ENCODE measurements around the gene PCDHGA11. TPM values are rescaled to one million over a fixed set of nuclear protein-coding genes. Genes with fewer than 3 reads are reported as not detected.

The PCDHGA11 gene
- total and polyA plus RNA-seq, 2 donors (not counting 3 experiments of a cell fraction or from before 2014, with no cell fraction given) = 8.0 to 11.5 TPM

- peaks cover 49 to 84% of the 10 kb centered on the region in 2 experiments for H3K27me3 ChIP-seq (ENCODE audit: control insufficient read depth in 2 of 2, insufficient read depth in 2 of 2, low read length in 2 of 2)
- no peaks in the 10 kb centered on the region for H3K9me3 ChIP-seq (replicated peaks; ENCODE audit: control insufficient read depth, insufficient read depth, low read length)
- no peak for FAIRE-seq
- BruUV-seq (replicated peaks) = no TSS peak
- no peak overlapping the region for H3K9ac ChIP-seq (replicated peaks; ENCODE audit: extremely low read depth, insufficient read depth, low read length)
- ChIA-PET POLR2A (interaction anchor here (1.0 kb wide), 1 partner anchor 112 kb away, joined by 3 read pairs; no protein-coding TSS in a partner anchor), CTCF (interaction anchor here (1.1 to 11.3 kb wide), 26 partner anchors 8 to 191 kb away, joined by 3 to 335 read pairs (median 10); partner anchors contain the start of genes PCDHB14, PCDHGA1, PCDHGA11 and PCDHGA12)
- TF ChIP-seq MAX (IDR thresholded peaks at IDR 0.05; ENCODE audit: insufficient read depth, insufficient read length) = no peak
- TF ChIP-seq, protein P1, sequence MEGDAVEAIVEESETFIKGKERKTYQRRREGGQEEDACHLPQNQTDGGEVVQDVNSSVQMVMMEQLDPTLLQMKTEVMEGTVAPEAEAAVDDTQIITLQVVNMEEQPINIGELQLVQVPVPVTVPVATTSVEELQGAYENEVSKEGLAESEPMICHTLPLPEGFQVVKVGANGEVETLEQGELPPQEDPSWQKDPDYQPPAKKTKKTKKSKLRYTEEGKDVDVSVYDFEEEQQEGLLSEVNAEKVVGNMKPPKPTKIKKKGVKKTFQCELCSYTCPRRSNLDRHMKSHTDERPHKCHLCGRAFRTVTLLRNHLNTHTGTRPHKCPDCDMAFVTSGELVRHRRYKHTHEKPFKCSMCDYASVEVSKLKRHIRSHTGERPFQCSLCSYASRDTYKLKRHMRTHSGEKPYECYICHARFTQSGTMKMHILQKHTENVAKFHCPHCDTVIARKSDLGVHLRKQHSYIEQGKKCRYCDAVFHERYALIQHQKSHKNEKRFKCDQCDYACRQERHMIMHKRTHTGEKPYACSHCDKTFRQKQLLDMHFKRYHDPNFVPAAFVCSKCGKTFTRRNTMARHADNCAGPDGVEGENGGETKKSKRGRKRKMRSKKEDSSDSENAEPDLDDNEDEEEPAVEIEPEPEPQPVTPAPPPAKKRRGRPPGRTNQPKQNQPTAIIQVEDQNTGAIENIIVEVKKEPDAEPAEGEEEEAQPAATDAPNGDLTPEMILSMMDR (IDR thresholded peaks at IDR 0.05; ENCODE audit: extremely low read depth in 1 of 2, insufficient read depth in 1 of 2, low read depth in 1 of 2, low read length in 2 of 2) = no peak
- TF ChIP-seq GATA2 (IDR thresholded peaks at IDR 0.05; ENCODE audit: insufficient read depth, insufficient read length, low read depth, low read length) = no peak
- no peak for TF ChIP-seq POLR2A (IDR thresholded peaks at IDR 0.05; ENCODE audit: low read depth, low read length)
- TF ChIP-seq JUN (IDR thresholded peaks at IDR 0.05; ENCODE audit: borderline replicate concordance, insufficient read depth, insufficient read length, low read depth) = no peak
- TF ChIP-seq EZH2 (IDR thresholded peaks at IDR 0.05; ENCODE audit: borderline replicate concordance, low read depth, low read length, severe bottlenecking) = no peak
- TF ChIP-seq POLR2AphosphoS5 (IDR thresholded peaks at IDR 0.05; ENCODE audit: insufficient read depth, low read depth, low read length) = no peak
- TF ChIP-seq FOS (IDR thresholded peaks at IDR 0.05; ENCODE audit: borderline replicate concordance, insufficient read depth, low read length) = no peak
- TF ChIP-seq MYC (IDR thresholded peaks at IDR 0.05; ENCODE audit: low read depth, low read length) = no peak
- H3K79me2 ChIP-seq (ENCODE audit: control insufficient read depth, insufficient read depth, low read length) = no peaks in the 10 kb centered on the region
- H3K4me1 ChIP-seq (ENCODE audit: control insufficient read depth, extremely low read depth, insufficient read depth, low read length) = peaks cover 9% of the 10 kb centered on the region
- intact Hi-C loops (cut with micrococcal nuclease) (no loop called here), dilution Hi-C loops (cut with MboI; ENCODE audit: extremely low pct_ligation_motif_present, low sequenced_read_pairs) (no loop called here)
- DNase-seq (ENCODE audit: low read depth, low spot score) = no peak
- H3K4me3 ChIP-seq (replicated peaks in 1 of 3; ENCODE audit: insufficient read depth in 1 of 3, low read depth in 1 of 3, low read length in 3 of 3) = peak overlapping the region in 2 of 3 experiments; percentile 34 to 72
- H3K9me1 ChIP-seq (replicated peaks; ENCODE audit: control insufficient read depth, extremely low read depth, insufficient read depth, low read length) = no peaks in the 10 kb centered on the region
- H4K20me1 ChIP-seq (replicated peaks; ENCODE audit: control insufficient read depth, extremely low read depth, insufficient read depth, low read length) = peaks cover 5% of the 10 kb centered on the region
- H3K27ac ChIP-seq (ENCODE audit: insufficient read depth, low read depth, low read length) = no peak overlapping the region
- H3K36me3 ChIP-seq (ENCODE audit: control insufficient read depth in 2 of 2, extremely low read depth in 1 of 2, insufficient read depth in 2 of 2, low read length in 2 of 2) = no peaks in the 10 kb centered on the region
- H3K4me2 ChIP-seq (ENCODE audit: insufficient read depth, low read length) = peak overlapping the region; percentile 77
- no peak overlapping the region for H2AFZ ChIP-seq (ENCODE audit: low read depth, low read length)
These were observed 7.2 kb upstream of the PCDHGA11 start for GRCh38 chr5:141413540-141414069.

All from endothelial cell of umbilical vein (primary cell).